Fibroblast of mammary gland (primary cell): Measurements from ENCODE around the gene NAGLU.
A peak's percentile ranks its signal among the peaks of the same experiment; 100 is the strongest.

Source experiments
- DNase-seq: peaks from one replicate; pipeline ENCODE4 v3.0.0-alpha.2; 2010; ENCODE audit warnings: low read depth
- H3K4me3 ChIP-seq: 2 replicates; pipeline ENCODE4 v1.5.1; 2011; ENCODE audit warnings: low read depth, mild to moderate bottlenecking, low read length, moderate library complexity; ENCODE audit not compliant: control insufficient read depth
- CTCF ChIP-seq: conservative IDR thresholded peaks from 2 replicates; pipeline ENCODE4 v1.5.1; 2011; ENCODE audit warnings: low read depth, low read length, inconsistent platforms; ENCODE audit not compliant: control insufficient read depth, insufficient read depth

NAGLU gene

GRCh38 chr17:42536048-42536371 is at the start of gene NAGLU:
NAGLU (plus strand) TSS chr17:42536241; CDS start chr17:42536273, 32 bp downstream.
- peak within 1 kb of the TSS; percentile 67 for H3K4me3 ChIP-seq
- DNase-seq: peak; percentile 82
- TF ChIP-seq CTCF: no peak

- no peak for TF ChIP-seq CTCF
- no peak for DNase-seq
- H3K4me3 ChIP-seq: no peak overlapping the region
Measured at GRCh38 chr17:42488032-42488431, 48.0 kb upstream of the NAGLU start.

- no peak overlapping the region for H3K4me3 ChIP-seq
- no peak for DNase-seq
- TF ChIP-seq CTCF: no peak
Measured at GRCh38 chr17:42493319-42493718, 42.7 kb upstream of the NAGLU start.

GRCh38 chr17:42494673-42495072 is 41.4 kb upstream of the NAGLU start:
- no peak for DNase-seq

GRCh38 chr17:42498828-42499227 is 37.2 kb upstream of the NAGLU start:
- no peak for TF ChIP-seq CTCF
- no peak overlapping the region for H3K4me3 ChIP-seq
- no peak for DNase-seq

More at GRCh38 chr17:42494673-42495072, 41.4 kb upstream of the NAGLU start:
- no peak overlapping the region for H3K4me3 ChIP-seq
- no peak for TF ChIP-seq CTCF

- no peak for TF ChIP-seq CTCF
- H3K4me3 ChIP-seq: no peak overlapping the region
- no peak for DNase-seq
Measured at GRCh38 chr17:42502091-42502490, 34.0 kb upstream of the NAGLU start.

- TF ChIP-seq CTCF: no peak
- no peak for DNase-seq
- no peak overlapping the region for H3K4me3 ChIP-seq
Measured at GRCh38 chr17:42502926-42503325, 33.1 kb upstream of the NAGLU start.
